RWPE1 (cell line): ENCODE results near the gene ZNF318.

Experiments
- CTCF ChIA-PET: fragments of 350-600 bp; sonication (Branson Sonifier 250); formaldehyde crosslinking; extraction: SDS; loops from one replicate; lab custom pipeline; 2021; lab: Yijun Ruan, JAX
- POLR2A ChIA-PET: fragments of 400-600 bp; formaldehyde crosslinking; extraction: SDS; loops from one replicate; lab custom pipeline; 2020; ENCODE audit warnings: antibody characterized with exemption; ENCODE audit not compliant: low non-redundant PET; lab: Yijun Ruan, JAX
- DNase-seq: peaks from one replicate; pipeline ENCODE4 v3.0.0; 2012; ENCODE audit warnings: low spot score
- H3K27ac ChIP-seq: fragments of 450-650 bp; 2 replicates; pipeline ENCODE4 v1.5.1; 2017
- TF ChIP-seq, protein P1 (sequence below): fragments of 450-650 bp; conservative IDR thresholded peaks from 2 replicates; pipeline ENCODE4 v1.5.1; 2017; ENCODE audit warnings: low read depth, mild to moderate bottlenecking

ZNF318 gene

DNA sequence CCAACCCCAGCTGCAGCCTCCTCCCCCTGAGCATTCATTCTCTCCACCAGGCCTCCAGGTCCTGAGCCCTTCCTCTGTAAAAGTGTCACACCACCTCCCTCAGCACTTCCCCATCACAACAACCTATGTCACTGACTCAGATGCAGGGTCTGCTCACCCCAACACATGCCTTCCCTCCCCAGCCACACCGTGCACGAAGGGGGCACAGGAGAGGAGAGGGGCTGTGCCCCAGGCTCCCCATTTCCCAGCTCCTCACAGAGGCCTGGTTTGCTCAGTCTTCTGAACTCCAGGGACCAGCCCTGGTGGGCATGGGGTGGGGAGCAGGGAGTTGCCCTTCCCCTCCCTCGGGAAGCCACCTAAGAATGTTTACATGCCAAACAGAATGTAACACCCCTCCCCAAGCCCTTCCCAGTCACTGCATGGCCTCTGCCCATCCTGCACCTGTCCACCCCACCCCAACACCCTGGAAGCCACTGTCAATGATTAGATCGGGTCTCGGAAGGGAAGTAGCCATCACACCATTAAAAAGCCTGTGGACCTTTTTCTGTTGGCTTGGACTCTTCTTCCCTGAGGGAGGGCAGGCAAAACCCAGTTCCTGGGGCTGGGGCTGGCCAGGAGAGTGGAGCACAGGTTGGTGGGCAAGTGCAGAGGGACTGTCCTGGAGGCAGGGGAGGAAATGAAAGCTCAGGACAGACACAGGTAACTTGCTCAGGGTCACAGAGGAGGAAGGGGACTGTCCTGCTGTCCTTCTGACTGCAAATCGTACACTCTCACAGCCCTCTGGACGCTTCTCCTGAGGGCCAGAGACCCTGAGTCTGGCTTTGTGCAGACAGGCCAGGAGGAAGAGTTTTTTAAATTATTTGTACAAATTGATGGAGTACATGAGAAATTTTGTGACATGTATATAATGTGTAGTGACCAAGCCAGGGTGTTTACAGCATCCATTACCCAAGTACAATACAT lies 81.4 kb downstream of the ZNF318 start:
- POLR2A ChIA-PET, result no interaction called here
- TF ChIP-seq, protein P1, sequence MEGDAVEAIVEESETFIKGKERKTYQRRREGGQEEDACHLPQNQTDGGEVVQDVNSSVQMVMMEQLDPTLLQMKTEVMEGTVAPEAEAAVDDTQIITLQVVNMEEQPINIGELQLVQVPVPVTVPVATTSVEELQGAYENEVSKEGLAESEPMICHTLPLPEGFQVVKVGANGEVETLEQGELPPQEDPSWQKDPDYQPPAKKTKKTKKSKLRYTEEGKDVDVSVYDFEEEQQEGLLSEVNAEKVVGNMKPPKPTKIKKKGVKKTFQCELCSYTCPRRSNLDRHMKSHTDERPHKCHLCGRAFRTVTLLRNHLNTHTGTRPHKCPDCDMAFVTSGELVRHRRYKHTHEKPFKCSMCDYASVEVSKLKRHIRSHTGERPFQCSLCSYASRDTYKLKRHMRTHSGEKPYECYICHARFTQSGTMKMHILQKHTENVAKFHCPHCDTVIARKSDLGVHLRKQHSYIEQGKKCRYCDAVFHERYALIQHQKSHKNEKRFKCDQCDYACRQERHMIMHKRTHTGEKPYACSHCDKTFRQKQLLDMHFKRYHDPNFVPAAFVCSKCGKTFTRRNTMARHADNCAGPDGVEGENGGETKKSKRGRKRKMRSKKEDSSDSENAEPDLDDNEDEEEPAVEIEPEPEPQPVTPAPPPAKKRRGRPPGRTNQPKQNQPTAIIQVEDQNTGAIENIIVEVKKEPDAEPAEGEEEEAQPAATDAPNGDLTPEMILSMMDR, result no peak
- no peak overlapping the region for H3K27ac ChIP-seq
- DNase-seq, result no peak
- CTCF ChIA-PET, result no interaction called here

DNA sequence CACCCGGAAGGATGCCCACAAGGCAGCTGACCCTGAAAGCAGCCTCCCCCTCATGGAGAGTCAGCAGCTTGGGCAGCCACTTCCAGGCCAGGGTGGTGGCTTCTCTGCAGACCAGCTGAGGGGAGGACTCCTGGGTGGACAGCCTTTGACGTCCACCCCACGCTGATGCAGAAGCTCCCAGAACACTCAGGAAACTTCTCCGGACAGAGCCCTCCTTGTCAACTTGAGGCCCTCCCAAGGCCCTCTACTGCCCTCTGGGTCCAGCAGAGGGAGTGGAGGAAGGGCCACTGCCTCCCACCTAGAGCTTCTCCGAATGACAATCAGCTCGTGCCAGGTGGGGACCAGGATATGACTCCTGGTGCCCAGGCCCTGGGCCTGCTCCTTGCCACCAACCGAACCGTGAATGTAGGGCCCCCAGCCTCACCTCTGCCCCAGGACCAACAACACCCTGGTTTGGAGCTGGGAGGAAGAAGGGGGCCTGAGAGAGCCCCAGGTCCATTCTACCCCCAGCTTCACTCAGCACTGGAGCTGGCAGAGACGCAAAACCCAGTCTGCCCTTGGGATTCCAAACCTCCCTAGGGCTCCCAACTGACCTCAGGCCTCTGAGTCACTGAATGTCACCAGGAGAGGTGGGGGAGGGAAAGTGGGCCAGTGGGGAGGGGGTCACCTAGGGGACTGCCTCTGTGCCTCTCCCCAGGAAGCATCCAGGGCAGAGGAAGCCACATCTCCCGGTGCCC lies 82.3 kb downstream of the ZNF318 start:
- H3K27ac ChIP-seq, result no peak overlapping the region
- CTCF ChIA-PET, result no interaction called here
- no peak for DNase-seq
- POLR2A ChIA-PET, result no interaction called here
- TF ChIP-seq, protein P1, result no peak

DNA sequence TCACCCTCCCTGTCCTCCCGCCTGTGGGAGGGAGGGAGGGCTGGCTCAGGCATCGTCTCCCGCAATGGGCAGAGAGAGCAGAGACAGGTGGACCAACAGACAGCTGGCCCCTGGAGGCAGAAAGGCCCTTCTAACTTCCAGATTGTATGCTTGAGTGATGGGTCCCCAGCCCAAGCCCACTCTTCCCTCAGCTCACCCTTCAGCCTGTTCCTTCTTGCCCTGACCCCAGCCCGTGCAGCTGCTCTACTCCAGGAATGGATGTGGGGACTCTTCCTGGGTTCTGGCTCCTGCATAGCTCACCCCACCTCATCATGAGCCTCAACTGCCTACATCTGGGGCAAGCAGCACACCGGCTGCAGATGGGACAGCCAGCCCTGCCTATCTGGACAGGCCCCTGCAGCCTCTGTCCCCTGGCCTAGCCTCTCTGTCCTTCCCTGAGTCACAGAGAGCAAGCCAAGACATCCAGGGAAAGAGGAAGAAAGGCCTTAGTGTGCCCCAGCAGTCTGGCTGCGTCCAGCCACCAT lies 82.9 kb downstream of the ZNF318 start:
- ChIA-PET POLR2A (no interaction called here), CTCF (interaction anchor here (0.6 kb wide), 1 partner anchor 66 kb away, joined by 3 read pairs; no protein-coding TSS in a partner anchor)
- no peak overlapping the region for H3K27ac ChIP-seq
- TF ChIP-seq, protein P1, result no peak
- no peak for DNase-seq
